ENCODE data around the gene MMP24.

- no peak for TF ChIP-seq CTCF (IDR thresholded peaks at IDR 0.05)
- TF ChIP-seq POLR2A (IDR thresholded peaks at IDR 0.05): no peak
These were observed 11.7 kb downstream of the MMP24 start for GRCh38 chr20:35238170-35238569.

Measured in uterus (tissue), 2 donors.